KG1 (cell line): Measurements from ENCODE around the gene CEACAM21.

ENCODE experiments used
- DNase-seq: peaks from one replicate; lab custom pipeline; 2025; lab: John Stamatoyannopoulos, UW

The CEACAM21 gene

GRCh38 chr19:41620171-41620570 is 44.2 kb downstream of the CEACAM21 start:
- DNase-seq = no peak

GRCh38 chr19:41621226-41621625 is 45.3 kb downstream of the CEACAM21 start:
- no peak for DNase-seq

GRCh38 chr19:41621654-41622053 is 45.7 kb downstream of the CEACAM21 start:
- no peak for DNase-seq

GRCh38 chr19:41623360-41623759 is 47.4 kb downstream of the CEACAM21 start:
- DNase-seq = no peak

GRCh38 chr19:41624515-41624914 is 48.5 kb downstream of the CEACAM21 start:
- no peak for DNase-seq

GRCh38 chr19:41624937-41625336 is 49.0 kb downstream of the CEACAM21 start:
- no peak for DNase-seq

- no peak for DNase-seq
Observed at GRCh38 chr19:41626278-41626677, 50.3 kb downstream of the CEACAM21 start.

GRCh38 chr19:41626877-41627276 is 50.9 kb downstream of the CEACAM21 start, which contains the start of gene CEACAM4:
Gene CEACAM4, minus strand, starts transcription at chr19:41627074. Its CDS starts 111 bp downstream, at chr19:41626963.
- no peak for DNase-seq

- DNase-seq = no peak
Observed at GRCh38 chr19:41627966-41628675, 52.2 kb downstream of the CEACAM21 start.
